Hepatocyte (in vitro differentiated cells): ENCODE results near the gene SHROOM1. TPM values are rescaled to one million over a fixed set of nuclear protein-coding genes. Genes with fewer than 3 reads are reported as not detected.

ENCODE experiments used
- DNase-seq: peaks from one replicate; pipeline ENCODE4 v3.0.0-alpha.2; 2016; ENCODE audit warnings: low spot score
- H2AFZ ChIP-seq: fragments of 200-600 bp; sonication (generic); 2 replicates; pipeline ENCODE4 v1.6.0; 2016; ENCODE audit warnings: antibody characterized with exemption, mild to moderate bottlenecking
- H3K27ac ChIP-seq: fragments of 200-600 bp; sonication (generic); 2 replicates; pipeline ENCODE4 v1.5.1; 2016; ENCODE audit warnings: mild to moderate bottlenecking
- H3K27me3 ChIP-seq: fragments of 200-600 bp; sonication (generic); 2 replicates; pipeline ENCODE4 v1.6.1; 2016
- H3K36me3 ChIP-seq: fragments of 200-600 bp; sonication (generic); replicated peaks from 2 replicates; pipeline ENCODE4 v1.5.1; 2016; ENCODE audit warnings: low read depth; ENCODE audit not compliant: insufficient read depth
- H3K4me1 ChIP-seq: fragments of 200-600 bp; sonication (generic); 2 replicates; pipeline ENCODE4 v1.5.1; 2016; ENCODE audit warnings: mild to moderate bottlenecking, moderate library complexity; ENCODE audit not compliant: insufficient read depth
- H3K4me2 ChIP-seq: fragments of 200-600 bp; sonication (generic); 2 replicates; pipeline ENCODE4 v1.6.0; 2016
- H3K4me3 ChIP-seq: fragments of 200-600 bp; sonication (generic); 2 replicates; pipeline ENCODE4 v1.5.1; 2016; ENCODE audit warnings: mild to moderate bottlenecking
- H3K79me2 ChIP-seq: fragments of 200-600 bp; sonication (generic); 2 replicates; pipeline ENCODE4 v1.6.0; 2017; ENCODE audit warnings: mild to moderate bottlenecking
- H3K9me2 ChIP-seq: fragments of 200-600 bp; sonication (generic); replicated peaks from 2 replicates; pipeline ENCODE4 v1.6.0; 2017; ENCODE audit warnings: mild to moderate bottlenecking; ENCODE audit not compliant: insufficient read depth
- H3K9me3 ChIP-seq: fragments of 200-600 bp; sonication (generic); 2 replicates; pipeline ENCODE4 v1.5.1; 2016; ENCODE audit warnings: low read depth, mild to moderate bottlenecking
- H4K20me1 ChIP-seq: fragments of 200-600 bp; sonication (generic); 2 replicates; pipeline ENCODE4 v1.6.0; 2016; ENCODE audit warnings: mild to moderate bottlenecking; ENCODE audit not compliant: insufficient read depth, poor library complexity, severe bottlenecking
- CTCF ChIP-seq: fragments of 200-600 bp; sonication (generic); IDR thresholded peaks from 2 replicates; pipeline ENCODE4 v1.5.1; 2016; ENCODE audit warnings: antibody characterized with exemption, mild to moderate bottlenecking; ENCODE audit not compliant: poor library complexity
- EZH2 ChIP-seq: fragments of 200-600 bp; sonication (generic); IDR thresholded peaks from 2 replicates; pipeline ENCODE4 v1.6.1; 2016; ENCODE audit warnings: antibody characterized with exemption, mild to moderate bottlenecking, borderline replicate concordance
- EZH2phosphoT487 ChIP-seq: fragments of 200-600 bp; sonication (generic); IDR thresholded peaks from one replicate; pipeline ENCODE4 v1.6.1; 2018; ENCODE audit warnings: antibody characterized with exemption, mild to moderate bottlenecking, low read depth, moderate library complexity; ENCODE audit not compliant: unreplicated experiment, severe bottlenecking
- WGBS: methylation state at CpG from one replicate; pipeline ENCODE4 v1.1.6; 2016; ENCODE audit warnings: low lambda C conversion rate; ENCODE audit errors: missing lambda C conversion rate; 5-methylcytosine and 5-hydroxymethylcytosine counted together
- polyA plus RNA-seq: library from polyadenylated mRNA; unstranded; fragments of >200 nt; fragmentation: Nextera tagmentation; extraction: Ambion mirVana; gene quantifications from 2 replicates; pipeline ENCODE4 v1.2.1, GENCODE V29; 2016
- total RNA-seq: library from RNA; depleted of rRNA; stranded (reverse); fragments of >200 nt; gene quantifications from 2 replicates; pipeline ENCODE4 v1.2.3, GENCODE V29; 2014

Gene SHROOM1
- total and polyA plus RNA-seq, 2 experiments from 2014 or later: 10.0 to 19.2 TPM

GRCh38 chr5:132853790-132854189 is 23.3 kb upstream of the SHROOM1 start:
- H3K4me3 ChIP-seq: no peak overlapping the region
- H3K27ac ChIP-seq: peak overlapping the region; percentile 4
- no peaks in the 10 kb centered on the region for H3K36me3 ChIP-seq
- no peaks in the 10 kb centered on the region for H3K79me2 ChIP-seq
- H3K4me1 ChIP-seq: peaks cover 14% of the 10 kb centered on the region
- 56% methylated on average over 1 of the region's 1 CpG for WGBS
- no peak overlapping the region for H3K4me2 ChIP-seq
- no peaks in the 10 kb centered on the region for H3K27me3 ChIP-seq
- TF ChIP-seq EZH2phosphoT487 (no peak), CTCF (no peak)
- H4K20me1 ChIP-seq: no peaks in the 10 kb centered on the region
- no peak for DNase-seq
- H3K9me3 ChIP-seq: no peaks in the 10 kb centered on the region
- H3K9me2 ChIP-seq: no peaks in the 10 kb centered on the region
- H2AFZ ChIP-seq: no peak overlapping the region

- H3K9me2 ChIP-seq: no peaks in the 10 kb centered on the region
- WGBS: 75% methylated on average over 3 of the region's 3 CpGs
- no peak overlapping the region for H3K4me3 ChIP-seq
- no peaks in the 10 kb centered on the region for H3K9me3 ChIP-seq
- peaks cover 14% of the 10 kb centered on the region for H3K4me1 ChIP-seq
- no peaks in the 10 kb centered on the region for H3K36me3 ChIP-seq
- H3K27ac ChIP-seq: peak overlapping the region; percentile 4
- TF ChIP-seq CTCF (no peak), EZH2 (no peak), EZH2phosphoT487 (no peak)
- no peaks in the 10 kb centered on the region for H4K20me1 ChIP-seq
- no peaks in the 10 kb centered on the region for H3K27me3 ChIP-seq
- no peaks in the 10 kb centered on the region for H3K79me2 ChIP-seq
- DNase-seq: no peak
- H2AFZ ChIP-seq: no peak overlapping the region
- no peak overlapping the region for H3K4me2 ChIP-seq
Measured at GRCh38 chr5:132853323-132853722, 22.9 kb upstream of the SHROOM1 start.

GRCh38 chr5:132850066-132850465 is 19.6 kb upstream of the SHROOM1 start:
- Histone ChIP-seq H3K4me3 (no peak overlapping the region), H3K36me3 (no peaks in the 10 kb centered on the region), H3K79me2 (no peaks in the 10 kb centered on the region), H4K20me1 (no peaks in the 10 kb centered on the region), H3K27ac (peak overlapping the region; percentile 49), H3K27me3 (no peaks in the 10 kb centered on the region), H3K9me2 (no peaks in the 10 kb centered on the region), H3K4me2 (no peak overlapping the region), H2AFZ (no peak overlapping the region), H3K9me3 (no peaks in the 10 kb centered on the region), H3K4me1 (peaks cover 14% of the 10 kb centered on the region)
- TF ChIP-seq EZH2: no peak
- TF ChIP-seq CTCF: no peak
- TF ChIP-seq EZH2phosphoT487: no peak
- no peak for DNase-seq
- 66% methylated on average over 2 of the region's 2 CpGs for WGBS

- H3K4me2 ChIP-seq: no peak overlapping the region
Measured at GRCh38 chr5:132849347-132849746, 18.9 kb upstream of the SHROOM1 start.

More at GRCh38 chr5:132849347-132849746, 18.9 kb upstream of the SHROOM1 start:
- Histone ChIP-seq H3K9me2 (no peaks in the 10 kb centered on the region), H3K27me3 (no peaks in the 10 kb centered on the region), H3K36me3 (no peaks in the 10 kb centered on the region), H3K4me3 (no peak overlapping the region), H3K79me2 (no peaks in the 10 kb centered on the region), H4K20me1 (no peaks in the 10 kb centered on the region), H2AFZ (no peak overlapping the region), H3K27ac (peak overlapping the region; percentile 49), H3K4me1 (peaks cover 14% of the 10 kb centered on the region), H3K9me3 (no peaks in the 10 kb centered on the region)
- TF ChIP-seq EZH2phosphoT487: no peak
- no peak for TF ChIP-seq CTCF
- TF ChIP-seq EZH2: no peak
- peak; percentile 29 for DNase-seq
- 47% methylated on average over 1 of the region's 1 CpG for WGBS
